K562 (cell line): ENCODE results near the gene DIMT1. TPM values are rescaled to one million over a fixed set of nuclear protein-coding genes. Genes with fewer than 3 reads are reported as not detected.

ENCODE experiments used
- BRF2 ChIP-seq: IDR thresholded peaks from 3 replicates; pipeline ENCODE4 v1.6.1; 2011; ENCODE audit warnings: borderline replicate concordance, mild to moderate bottlenecking; ENCODE audit not compliant: insufficient read length, insufficient read depth
- CEBPZ ChIP-seq: fragments of 150-350 bp; IDR thresholded peaks from 2 replicates; pipeline ENCODE4 v1.6.1; 2014; ENCODE audit warnings: low read depth, mild to moderate bottlenecking, low read length, borderline replicate concordance
- DIDO1 ChIP-seq: fragments of 450-650 bp; IDR thresholded peaks from 2 replicates; pipeline ENCODE4 v1.6.1; 2016; ENCODE audit warnings: low read depth, missing biosample characterization, missing genetic modification characterization
- HDAC6 ChIP-seq: IDR thresholded peaks from 2 replicates; pipeline ENCODE4 v1.6.1; 2012; ENCODE audit warnings: low read depth, mild to moderate bottlenecking, control low read depth, inconsistent platforms, low read length, moderate library complexity
- KDM2B ChIP-seq: fragments of 250-450 bp; sonication (Bioruptor Pico); IDR thresholded peaks from 2 replicates; pipeline ENCODE4 v1.8.0; 2021; ENCODE audit warnings: mild to moderate bottlenecking, moderate library complexity
- KLF16 ChIP-seq: IDR thresholded peaks from 2 replicates; pipeline ENCODE4 v1.6.1; 2016; ENCODE audit warnings: antibody characterized with exemption
- NEUROD1 ChIP-seq: fragments of 150-350 bp; IDR thresholded peaks from 2 replicates; pipeline ENCODE4 v1.6.1; 2014; ENCODE audit warnings: borderline replicate concordance, low read length, low read depth; ENCODE audit not compliant: partially characterized antibody
- PBX2 ChIP-seq, 2 experiments: IDR thresholded peaks in 1 of 2; conservative IDR thresholded peaks in 1 of 2; 2 replicates each; pipeline ENCODE4 v1.6.1; 2016; ENCODE audit warnings: low read depth in 2 of 2, mild to moderate bottlenecking in 1 of 2, missing compliant biosample characterization in 1 of 2, missing genetic modification characterization in 1 of 2, moderate library complexity in 1 of 2
- POLR2G ChIP-seq: fragments of 200-400 bp; formaldehyde crosslinking; IDR thresholded peaks from 2 replicates; pipeline ENCODE4 v1.6.1; 2017; ENCODE audit warnings: low read depth, mild to moderate bottlenecking, antibody characterized with exemption, low read length, moderate library complexity
- SIN3A ChIP-seq, 2 experiments: fragments of 150-350 bp in 1 of 2; IDR thresholded peaks; 2 replicates each; pipeline ENCODE4 v1.6.1; 2011 to 2016; ENCODE audit warnings: borderline replicate concordance in 2 of 2, low read depth in 2 of 2, low read length in 2 of 2, mild to moderate bottlenecking in 2 of 2, moderate library complexity in 2 of 2; ENCODE audit not compliant: control insufficient read depth in 1 of 2
- SRF ChIP-seq, 2 experiments: fragments of 250-450, 450-650 bp in 1 of 2; sonication (Bioruptor Pico) in 1 of 2; sonication (generic) in 1 of 2; formaldehyde crosslinking; IDR thresholded peaks; 2 replicates each; pipeline versions ENCODE4 v1.5.0 to v1.5.1; 2020 to 2022; ENCODE audit warnings: mild to moderate bottlenecking in 1 of 2, missing genetic modification reagents in 1 of 2
- TCF7L2 ChIP-seq: fragments of 150-350 bp; IDR thresholded peaks from 2 replicates; pipeline ENCODE4 v1.6.1; 2016; ENCODE audit warnings: low read depth, mild to moderate bottlenecking, low read length, moderate library complexity
- XRCC4 ChIP-seq: IDR thresholded peaks from one replicate; pipeline ENCODE4 v1.6.1; 2011; ENCODE audit not compliant: insufficient read depth, insufficient read length; ENCODE audit errors: extremely low read depth
- ZKSCAN1 ChIP-seq: fragments of 150-350 bp; IDR thresholded peaks from 2 replicates; pipeline ENCODE4 v1.6.1; 2016; ENCODE audit warnings: low read depth, low read length
- ZNF253 ChIP-seq: fragments of 250-450 bp; sonication (Bioruptor Pico); conservative IDR thresholded peaks from 2 replicates; pipeline ENCODE4 v1.6.1; 2021; ENCODE audit warnings: mild to moderate bottlenecking
- ZNF512 ChIP-seq: IDR thresholded peaks from 2 replicates; pipeline ENCODE4 v1.6.1; 2016; ENCODE audit warnings: missing genetic modification characterization, missing compliant biosample characterization
- ZNF644 ChIP-seq: fragments of 200-800 bp; sonication (Bioruptor generic); IDR thresholded peaks from 2 replicates; pipeline ENCODE4 v1.6.1; 2016; ENCODE audit warnings: low read depth, missing genetic modification characterization, missing compliant biosample characterization
- polyA plus RNA-seq, 8 experiments: library from polyadenylated mRNA; depleted of rRNA in 4 of 8; stranded (reverse) in 5 of 8; unstranded in 3 of 8; fragments of >200 nt; fragmentation: Nextera tagmentation in 2 of 8; fragmentation: Illumina TruSeq in 1 of 8; extraction: Ambion mirVana in 2 of 8; extraction: Trizol in 1 of 8; gene quantifications; 2 replicates each; pipeline versions ENCODE4 v1.2.1 to v1.2.3, GENCODE V29; 2011 to 2014; ENCODE audit warnings: inconsistent platforms in 1 of 8, missing spikeins in 1 of 8
- total RNA-seq, 7 experiments: library from RNA; depleted of rRNA in 6 of 7; stranded (reverse); fragments of >200 nt in 6 of 7; fragmentation: Illumina TruSeq in 2 of 7; extraction: Trizol in 2 of 7; gene quantifications; 2 replicates each; pipeline versions ENCODE4 v1.2.1 to v1.2.3, GENCODE V29; 2011 to 2021; ENCODE audit warnings: low replicate concordance in 1 of 7

The DIMT1 gene
- total and polyA plus RNA-seq, 9 of the 15 experiments (the other 6 are each of a cell fraction or from before 2014, with no cell fraction given) = 28.9 to 85.3 (median 54.1) TPM

- no peak for TF ChIP-seq BRF2
- TF ChIP-seq CEBPZ = no peak
- no peak for TF ChIP-seq PBX2 (CRISPR knock-in tag; IDR thresholded peaks at IDR 0.05; ENCODE audit: low read depth)
- no peak for TF ChIP-seq PBX2 (tag; conservative IDR thresholded peaks at IDR 0.05; ENCODE audit: low read depth)
- no peak for TF ChIP-seq NEUROD1
- TF ChIP-seq ZNF512 (tag) = no peak
- TF ChIP-seq ZKSCAN1 = no peak
- no peak for TF ChIP-seq XRCC4
- no peak for TF ChIP-seq TCF7L2
- no peak for TF ChIP-seq ZNF253 (CRISPR knock-in tag)
- no peak for TF ChIP-seq HDAC6
- peak in 1 of 2 experiments; percentile 39; a peak in 1 of 4 replicates for TF ChIP-seq SRF (CRISPR knock-in tag; IDR thresholded peaks at IDR 0.05)
- no peak for TF ChIP-seq DIDO1 (tag)
- TF ChIP-seq SIN3A (IDR thresholded peaks at IDR 0.05; ENCODE audit: borderline replicate concordance in 2 of 2, control insufficient read depth in 1 of 2, low read depth in 2 of 2, low read length in 2 of 2) = peak; percentile 89 to 95; a peak in 3 of 4 replicates
- TF ChIP-seq KLF16 = no peak
- TF ChIP-seq KDM2B = peak; percentile 90; the same call in 1 of the 2 replicates
- peak; percentile 99 for TF ChIP-seq POLR2G
- TF ChIP-seq ZNF644 (tag) = no peak
Measured at GRCh38 chr5:62403411-62404250, at the start of gene DIMT1 (continued).
